PC-3 (cell line): Measurements from ENCODE around the gene PHGDH.

ENCODE experiments used
- CTCF ChIP-seq: fragments of 300-600 bp; sonication (generic); conservative IDR thresholded peaks from 2 replicates; pipeline ENCODE4 v1.5.1; 2017; ENCODE audit warnings: antibody characterized with exemption, low read depth, mild to moderate bottlenecking, low read length
- EZH2phosphoT487 ChIP-seq: fragments of 300-600 bp; sonication (generic); IDR thresholded peaks from 2 replicates; pipeline ENCODE4 v1.6.1; 2018; ENCODE audit warnings: mild to moderate bottlenecking, antibody characterized with exemption, low read length, borderline replicate concordance

- TF ChIP-seq CTCF (no peak), EZH2phosphoT487 (no peak)
Measured at GRCh38 chr1:119729044-119729443, 17.3 kb downstream of the PHGDH start.
